K562 (cell line): Measurements from ENCODE around the gene TRDMT1. TPM values are rescaled to one million over a fixed set of nuclear protein-coding genes. Genes with fewer than 3 reads are reported as not detected.
A peak's percentile ranks its signal among the peaks of the same experiment; 100 is the strongest.

ENCODE experiments used
- CREB3L1 ChIP-seq: fragments of 450-650 bp; IDR thresholded peaks from 2 replicates; pipeline ENCODE4 v1.6.1; 2014; ENCODE audit warnings: low read depth, mild to moderate bottlenecking, moderate library complexity, borderline replicate concordance
- ELF4 ChIP-seq: fragments of 450-650 bp; formaldehyde crosslinking; IDR thresholded peaks from 2 replicates; pipeline ENCODE4 v1.4.0; 2022; ENCODE audit warnings: missing genetic modification characterization
- GABPB1 ChIP-seq: sonication (generic); formaldehyde crosslinking; IDR thresholded peaks from 2 replicates; pipeline ENCODE4 v1.8.0; 2022; ENCODE audit warnings: mild to moderate bottlenecking, missing genetic modification reagents
- GABPB2 ChIP-seq: fragments of 250-450 bp; sonication (Bioruptor Pico); conservative IDR thresholded peaks from 2 replicates; pipeline ENCODE4 v1.5.1; 2021; ENCODE audit warnings: mild to moderate bottlenecking
- HMGXB4 ChIP-seq: sonication (generic); formaldehyde crosslinking; IDR thresholded peaks from 2 replicates; pipeline ENCODE4 v1.8.1; 2023; ENCODE audit warnings: mild to moderate bottlenecking, missing genetic modification reagents
- MIER1 ChIP-seq: fragments of 450-650 bp; IDR thresholded peaks from 2 replicates; pipeline ENCODE4 v1.6.1; 2016; ENCODE audit warnings: antibody characterized with exemption, mild to moderate bottlenecking, low read depth
- PATZ1 ChIP-seq: fragments of 250-450 bp; sonication (Bioruptor Pico); IDR thresholded peaks from 2 replicates; pipeline ENCODE4 v1.5.0; 2020; ENCODE audit warnings: mild to moderate bottlenecking, borderline replicate concordance
- PKNOX1 ChIP-seq: fragments of 450-650 bp; IDR thresholded peaks from 2 replicates; pipeline ENCODE4 v1.6.1; 2016
- PRMT5 ChIP-seq: sonication (generic); formaldehyde crosslinking; IDR thresholded peaks from 2 replicates; pipeline ENCODE4 v1.5.0; 2020; ENCODE audit warnings: missing genetic modification reagents
- RBFOX2 ChIP-seq: fragments of 200-400 bp; formaldehyde crosslinking; IDR thresholded peaks from 2 replicates; pipeline ENCODE4 v1.6.1; 2017; ENCODE audit warnings: low read depth, mild to moderate bottlenecking, low read length, moderate library complexity
- TAF15 ChIP-seq: fragments of 200-400 bp; formaldehyde crosslinking; IDR thresholded peaks from 2 replicates; pipeline ENCODE4 v1.6.1; 2017; ENCODE audit warnings: mild to moderate bottlenecking, low read depth, low read length, moderate library complexity
- ZNF398 ChIP-seq: fragments of 250-450 bp; sonication (Bioruptor Pico); IDR thresholded peaks from 2 replicates; pipeline ENCODE4 v1.8.0; 2021; ENCODE audit warnings: moderate library complexity, mild to moderate bottlenecking, inconsistent platforms
- ZNF518B ChIP-seq: fragments of 250-450 bp; sonication (Bioruptor Pico); IDR thresholded peaks from 2 replicates; pipeline ENCODE4 v1.5.0; 2021; ENCODE audit warnings: mild to moderate bottlenecking, moderate library complexity
- polyA plus RNA-seq, 8 experiments: library from polyadenylated mRNA; depleted of rRNA in 4 of 8; stranded (reverse) in 5 of 8; unstranded in 3 of 8; fragments of >200 nt; fragmentation: Nextera tagmentation in 2 of 8; fragmentation: Illumina TruSeq in 1 of 8; extraction: Ambion mirVana in 2 of 8; extraction: Trizol in 1 of 8; gene quantifications; 2 replicates each; pipeline versions ENCODE4 v1.2.1 to v1.2.3, GENCODE V29; 2011 to 2014; ENCODE audit warnings: inconsistent platforms in 1 of 8, missing spikeins in 1 of 8
- total RNA-seq, 7 experiments: library from RNA; depleted of rRNA in 6 of 7; stranded (reverse); fragments of >200 nt in 6 of 7; fragmentation: Illumina TruSeq in 2 of 7; extraction: Trizol in 2 of 7; gene quantifications; 2 replicates each; pipeline versions ENCODE4 v1.2.1 to v1.2.3, GENCODE V29; 2011 to 2021; ENCODE audit warnings: low replicate concordance in 1 of 7

TRDMT1 gene
- total and polyA plus RNA-seq, 9 of the 15 experiments (the other 6 are each of a cell fraction or from before 2014, with no cell fraction given), result 5.4 to 12.6 (median 9.3) TPM

GRCh38 chr10:17228091-17229015 is 26.9 kb upstream of the TRDMT1 start, which contains the start of gene VIM (continued):
- 0 out of 2 replicates have a peak, but pooled peaks have one; percentile 33 for TF ChIP-seq ZNF518B (CRISPR knock-in tag)
- no peak for TF ChIP-seq PATZ1 (CRISPR knock-in tag)
- TF ChIP-seq HMGXB4, result 0 out of 2 replicates have a peak, but pooled peaks have one; percentile 12
- no peak for TF ChIP-seq TAF15
- peak; percentile 60 for TF ChIP-seq GABPB1
- TF ChIP-seq GABPB2 (CRISPR knock-in tag), result no peak
- peak; percentile 71 for TF ChIP-seq RBFOX2
- no peak for TF ChIP-seq PRMT5
- TF ChIP-seq CREB3L1, result peak; percentile 65; the same call in 1 of the 2 replicates
- peak; percentile 37; the same call in 1 of the 2 replicates for TF ChIP-seq PKNOX1
- no peak for TF ChIP-seq ZNF398
- no peak for TF ChIP-seq MIER1
- TF ChIP-seq ELF4 (CRISPR knock-in tag), result peak; percentile 6; the same call in 1 of the 2 replicates
